ENCODE results near the gene SLC35A2. TPM values are rescaled to one million over a fixed set of nuclear protein-coding genes. Genes with fewer than 3 reads are reported as not detected.

Gene SLC35A2
- total RNA-seq, 1 experiment from 2014 or later = 35.0 TPM

DNA sequence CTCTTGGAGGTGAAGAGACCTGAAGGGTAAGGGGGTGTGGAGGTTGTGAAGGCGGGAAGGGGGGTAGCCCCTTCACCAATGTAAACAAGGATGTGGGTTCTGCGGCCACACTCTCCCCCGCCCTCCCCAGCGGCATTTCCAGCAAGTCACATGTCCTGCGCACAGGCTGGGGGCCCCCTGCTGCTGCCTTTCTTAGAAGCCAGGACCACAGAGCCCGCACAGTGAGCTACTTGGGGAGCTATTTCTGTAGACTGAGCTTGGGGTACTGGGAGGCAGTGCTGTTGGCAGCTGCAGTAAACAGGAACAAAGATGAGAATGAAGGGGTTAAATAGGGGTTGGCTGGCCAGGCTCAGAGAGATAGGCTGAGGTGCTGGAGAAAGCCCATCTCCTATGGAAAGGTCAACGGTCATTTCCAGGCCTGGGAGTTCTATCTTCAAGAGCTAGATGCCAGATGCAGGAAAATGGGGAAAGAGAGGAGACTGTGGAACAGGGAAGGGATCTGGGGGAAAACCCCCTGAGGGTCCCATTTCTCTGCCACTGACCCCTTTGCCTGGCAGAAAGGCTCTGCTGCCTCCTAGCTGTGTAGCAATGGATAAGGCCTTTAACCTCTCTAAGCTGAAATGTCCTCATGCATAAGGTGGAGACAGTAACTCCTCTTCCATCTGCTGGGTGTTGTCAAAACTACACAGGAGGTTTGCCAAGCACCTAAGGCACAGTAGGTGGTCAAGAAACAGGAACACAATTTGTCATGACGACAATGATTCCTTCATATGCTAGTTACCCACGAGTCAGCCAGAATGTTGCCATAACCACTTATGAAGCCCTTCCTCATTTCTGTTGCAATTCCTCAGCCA lies 25.8 kb upstream of the SLC35A2 start:
- H3K4me3 ChIP-seq (replicated peaks in 1 of 2; ENCODE audit: low read depth in 1 of 2, low read length in 2 of 2) = no peak overlapping the region
- H2AFZ ChIP-seq (ENCODE audit: low read depth, low read length, poor library complexity, severe bottlenecking) = no peak overlapping the region
- BruUV-seq (replicated peaks) = no TSS peak
- H3K79me2 ChIP-seq (ENCODE audit: insufficient read depth, low read length) = peaks cover 24% of the 10 kb centered on the region
- TF ChIP-seq, protein P1, sequence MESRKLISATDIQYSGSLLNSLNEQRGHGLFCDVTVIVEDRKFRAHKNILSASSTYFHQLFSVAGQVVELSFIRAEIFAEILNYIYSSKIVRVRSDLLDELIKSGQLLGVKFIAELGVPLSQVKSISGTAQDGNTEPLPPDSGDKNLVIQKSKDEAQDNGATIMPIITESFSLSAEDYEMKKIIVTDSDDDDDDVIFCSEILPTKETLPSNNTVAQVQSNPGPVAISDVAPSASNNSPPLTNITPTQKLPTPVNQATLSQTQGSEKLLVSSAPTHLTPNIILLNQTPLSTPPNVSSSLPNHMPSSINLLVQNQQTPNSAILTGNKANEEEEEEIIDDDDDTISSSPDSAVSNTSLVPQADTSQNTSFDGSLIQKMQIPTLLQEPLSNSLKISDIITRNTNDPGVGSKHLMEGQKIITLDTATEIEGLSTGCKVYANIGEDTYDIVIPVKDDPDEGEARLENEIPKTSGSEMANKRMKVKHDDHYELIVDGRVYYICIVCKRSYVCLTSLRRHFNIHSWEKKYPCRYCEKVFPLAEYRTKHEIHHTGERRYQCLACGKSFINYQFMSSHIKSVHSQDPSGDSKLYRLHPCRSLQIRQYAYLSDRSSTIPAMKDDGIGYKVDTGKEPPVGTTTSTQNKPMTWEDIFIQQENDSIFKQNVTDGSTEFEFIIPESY (IDR thresholded peaks at IDR 0.05; ENCODE audit: extremely low read depth, insufficient replicate concordance, low read length) = no peak
- TF ChIP-seq ELF1 (IDR thresholded peaks at IDR 0.05; ENCODE audit: borderline replicate concordance, low read depth) (no peak), POLR2AphosphoS5 (IDR thresholded peaks at IDR 0.05; ENCODE audit: low read depth, low read length) (no peak), TCF7L2 (IDR thresholded peaks at IDR 0.05; ENCODE audit: borderline replicate concordance, extremely low read depth, insufficient read depth, insufficient read length) (no peak), POLR2A (IDR thresholded peaks at IDR 0.05; ENCODE audit: borderline replicate concordance, extremely low read depth, insufficient read depth, insufficient read length) (no peak), RAD21 (IDR thresholded peaks at IDR 0.05; ENCODE audit: low read depth) (no peak), ATF3 (IDR thresholded peaks at IDR 0.05) (no peak), CEBPB (IDR thresholded peaks at IDR 0.05; ENCODE audit: low read depth) (no peak), CBX3 (IDR thresholded peaks at IDR 0.05; ENCODE audit: low read depth) (no peak), EGR1 (IDR thresholded peaks at IDR 0.05; ENCODE audit: low read depth) (no peak), ZNF274 (IDR thresholded peaks at IDR 0.05; ENCODE audit: low read depth, low read length) (no peak)
- TF ChIP-seq, protein P2, sequence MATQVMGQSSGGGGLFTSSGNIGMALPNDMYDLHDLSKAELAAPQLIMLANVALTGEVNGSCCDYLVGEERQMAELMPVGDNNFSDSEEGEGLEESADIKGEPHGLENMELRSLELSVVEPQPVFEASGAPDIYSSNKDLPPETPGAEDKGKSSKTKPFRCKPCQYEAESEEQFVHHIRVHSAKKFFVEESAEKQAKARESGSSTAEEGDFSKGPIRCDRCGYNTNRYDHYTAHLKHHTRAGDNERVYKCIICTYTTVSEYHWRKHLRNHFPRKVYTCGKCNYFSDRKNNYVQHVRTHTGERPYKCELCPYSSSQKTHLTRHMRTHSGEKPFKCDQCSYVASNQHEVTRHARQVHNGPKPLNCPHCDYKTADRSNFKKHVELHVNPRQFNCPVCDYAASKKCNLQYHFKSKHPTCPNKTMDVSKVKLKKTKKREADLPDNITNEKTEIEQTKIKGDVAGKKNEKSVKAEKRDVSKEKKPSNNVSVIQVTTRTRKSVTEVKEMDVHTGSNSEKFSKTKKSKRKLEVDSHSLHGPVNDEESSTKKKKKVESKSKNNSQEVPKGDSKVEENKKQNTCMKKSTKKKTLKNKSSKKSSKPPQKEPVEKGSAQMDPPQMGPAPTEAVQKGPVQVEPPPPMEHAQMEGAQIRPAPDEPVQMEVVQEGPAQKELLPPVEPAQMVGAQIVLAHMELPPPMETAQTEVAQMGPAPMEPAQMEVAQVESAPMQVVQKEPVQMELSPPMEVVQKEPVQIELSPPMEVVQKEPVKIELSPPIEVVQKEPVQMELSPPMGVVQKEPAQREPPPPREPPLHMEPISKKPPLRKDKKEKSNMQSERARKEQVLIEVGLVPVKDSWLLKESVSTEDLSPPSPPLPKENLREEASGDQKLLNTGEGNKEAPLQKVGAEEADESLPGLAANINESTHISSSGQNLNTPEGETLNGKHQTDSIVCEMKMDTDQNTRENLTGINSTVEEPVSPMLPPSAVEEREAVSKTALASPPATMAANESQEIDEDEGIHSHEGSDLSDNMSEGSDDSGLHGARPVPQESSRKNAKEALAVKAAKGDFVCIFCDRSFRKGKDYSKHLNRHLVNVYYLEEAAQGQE (IDR thresholded peaks at IDR 0.05; ENCODE audit: low read depth) = no peak
- intact Hi-C loops (cut with micrococcal nuclease) = no loop called here
- DNase-seq (ENCODE audit: low read depth, low spot score) (no peak), ATAC-seq (no peak)
- ChIA-PET POLR2A (no interaction called here), RAD21 (ENCODE audit: low non-redundant PET in 1 of 2, low total read pairs in 2 of 2, uncharacterized antibody in 2 of 2, unreplicated experiment in 2 of 2) (no interaction called here), CTCF (no interaction called here)
- H3K27me3 ChIP-seq (ENCODE audit: insufficient read depth, low read length) = no peaks in the 10 kb centered on the region
- no peaks in the 10 kb centered on the region for H3K9me3 ChIP-seq (ENCODE audit: control insufficient read depth in 1 of 2, insufficient read depth in 1 of 2, low read depth in 1 of 2, low read length in 2 of 2)
- H3K27ac ChIP-seq (ENCODE audit: low read depth, low read length) = no peak overlapping the region
- no peaks in the 10 kb centered on the region for H4K20me1 ChIP-seq (ENCODE audit: insufficient read depth)
- H3K9ac ChIP-seq (ENCODE audit: low read length) = no peak overlapping the region
- no peaks in the 10 kb centered on the region for H3K9me2 ChIP-seq (ENCODE audit: insufficient read depth)
- H3K4me1 ChIP-seq (ENCODE audit: control insufficient read depth in 1 of 2, insufficient read depth in 2 of 2, low read length in 2 of 2) = no peaks in the 10 kb centered on the region
- H3K4me2 ChIP-seq (ENCODE audit: low read length) = no peak overlapping the region
- peaks cover 2 to 3% of the 10 kb centered on the region in 2 experiments; a peak in 3 of 4 replicates for H3K36me3 ChIP-seq (ENCODE audit: control insufficient read depth in 1 of 2, insufficient read depth in 2 of 2, low read length in 2 of 2)
